Thymus (tissue), 11 donors: ENCODE data around the gene PLCG2. TPM values are rescaled to one million over a fixed set of nuclear protein-coding genes. Genes with fewer than 3 reads are reported as not detected.
"Not testable (repeated sequence)": the region's sequence is repeated elsewhere in the genome, so short reads cannot be mapped to it uniquely, and the experiment has no call there.

ENCODE experiments used
- DNase-seq, 9 donors: peaks; one replicate each; pipeline ENCODE4 v3.0.0-alpha.2; 2013; ENCODE audit warnings: low spot score in 9 of 9, low read depth in 6 of 9, missing footprints in 1 of 9
- H3K27ac ChIP-seq, 2 donors: one replicate each; pipeline ENCODE4 v1.5.1; 2013; ENCODE audit warnings: control low read depth in 1 of 2, low read depth in 1 of 2, low read length in 1 of 2, mild to moderate bottlenecking in 1 of 2, moderate library complexity in 1 of 2
- H3K27me3 ChIP-seq, 2 donors: one replicate each; pipeline ENCODE4 v1.5.1; 2013; ENCODE audit warnings: low read length in 1 of 2; ENCODE audit not compliant: control insufficient read depth in 2 of 2, insufficient read depth in 1 of 2
- H3K36me3 ChIP-seq, 2 donors: one replicate each; pipeline ENCODE4 v1.5.1; 2013; ENCODE audit warnings: low read length in 1 of 2, mild to moderate bottlenecking in 1 of 2, moderate library complexity in 1 of 2; ENCODE audit not compliant: control insufficient read depth in 2 of 2, insufficient read depth in 2 of 2
- H3K4me1 ChIP-seq, 2 donors: one replicate each; pipeline ENCODE4 v1.5.1; 2013; ENCODE audit warnings: low read length in 2 of 2; ENCODE audit not compliant: control insufficient read depth in 2 of 2, insufficient read depth in 2 of 2
- H3K4me3 ChIP-seq, 2 donors: one replicate each; pipeline ENCODE4 v1.5.1; 2013; ENCODE audit warnings: low read length in 2 of 2, control low read depth in 1 of 2, mild to moderate bottlenecking in 1 of 2
- H3K9me3 ChIP-seq, 2 donors: one replicate each; pipeline ENCODE4 v1.5.1; 2013; ENCODE audit warnings: low read length in 1 of 2, mild to moderate bottlenecking in 1 of 2; ENCODE audit not compliant: control insufficient read depth in 2 of 2, insufficient read depth in 1 of 2
- WGBS: extraction: QIAGEN DNeasy Blood & Tissue Kit; methylation state at CpG from one replicate; pipeline ENCODE4 v1.1.7; 2013; 5-methylcytosine and 5-hydroxymethylcytosine counted together
- polyA plus RNA-seq: library from polyadenylated mRNA; stranded (reverse); fragments of 200-250 nt; gene quantifications from one replicate; pipeline ENCODE4 v1.2.3, GENCODE V29; 2013
- total RNA-seq: library from RNA; stranded (reverse); fragments of 120-200 nt; gene quantifications from one replicate; pipeline ENCODE4 v1.2.4, GENCODE V29; 2013
- donor health status: healthy.

Gene PLCG2
- total and polyA plus RNA-seq, 2 donors, result 10.1 to 14.2 TPM

- DNase-seq, result no peak
- H3K27me3 ChIP-seq, result no peaks in the 10 kb centered on the region
- H3K4me3 ChIP-seq, result no peak overlapping the region
- H3K36me3 ChIP-seq, result no peaks in the 10 kb centered on the region
- H3K27ac ChIP-seq, result no peak overlapping the region
- WGBS, result 87% methylated on average over 9 of the region's 9 CpGs
- H3K9me3 ChIP-seq, result no peaks in the 10 kb centered on the region
- H3K4me1 ChIP-seq, result peaks cover 0 to 2% of the 10 kb centered on the region in 2 donors
Measured at GRCh38 chr16:81926036-81926435, 146.9 kb downstream of the PLCG2 start.

- Histone ChIP-seq H3K36me3 (no peaks in the 10 kb centered on the region), H3K4me1 (peaks cover 0 to 2% of the 10 kb centered on the region in 2 donors), H3K27me3 (no peaks in the 10 kb centered on the region), H3K27ac (no peak overlapping the region), H3K9me3 (no peaks in the 10 kb centered on the region), H3K4me3 (no peak overlapping the region)
- 96% methylated on average over 5 of the region's 5 CpGs for WGBS
- DNase-seq, result no peak
Measured at GRCh38 chr16:81927561-81928185, 148.6 kb downstream of the PLCG2 start.

GRCh38 chr16:81928271-81928918, 149.3 kb downstream of the PLCG2 start:
- H3K4me3 ChIP-seq, result no peak overlapping the region
- no peak for DNase-seq
- WGBS, result 96% methylated on average over 16 of the region's 16 CpGs
- H3K27me3 ChIP-seq, result no peaks in the 10 kb centered on the region
- H3K9me3 ChIP-seq, result no peaks in the 10 kb centered on the region
- no peak overlapping the region for H3K27ac ChIP-seq
- H3K4me1 ChIP-seq, result peaks cover 0 to 2% of the 10 kb centered on the region in 2 donors
- no peaks in the 10 kb centered on the region for H3K36me3 ChIP-seq

- no peak overlapping the region for H3K4me3 ChIP-seq
- H3K9me3 ChIP-seq, result no peaks in the 10 kb centered on the region
- peaks cover 0 to 2% of the 10 kb centered on the region in 2 donors for H3K4me1 ChIP-seq
- 88% methylated on average over 8 of the region's 8 CpGs for WGBS
- H3K27ac ChIP-seq, result no peak overlapping the region
- DNase-seq, result no peak
- H3K36me3 ChIP-seq, result no peaks in the 10 kb centered on the region
- no peaks in the 10 kb centered on the region for H3K27me3 ChIP-seq
Measured at GRCh38 chr16:81928975-81929374, 149.9 kb downstream of the PLCG2 start.

GRCh38 chr16:81929841-81930240, 150.8 kb downstream of the PLCG2 start:
- Histone ChIP-seq H3K36me3 (no peaks in the 10 kb centered on the region), H3K4me1 (peaks cover 0 to 2% of the 10 kb centered on the region in 2 donors), H3K27me3 (no peaks in the 10 kb centered on the region), H3K9me3 (no peaks in the 10 kb centered on the region), H3K4me3 (no peak overlapping the region), H3K27ac (no peak overlapping the region)
- no peak for DNase-seq

GRCh38 chr16:81931927-81932326, 152.8 kb downstream of the PLCG2 start:
- DNase-seq, result no peak
- H3K4me3 ChIP-seq, result no peak overlapping the region
- H3K36me3 ChIP-seq, result no peaks in the 10 kb centered on the region
- H3K27ac ChIP-seq, result no peak overlapping the region
- peaks cover 0 to 2% of the 10 kb centered on the region in 2 donors for H3K4me1 ChIP-seq
- H3K27me3 ChIP-seq, result no peaks in the 10 kb centered on the region
- no peaks in the 10 kb centered on the region for H3K9me3 ChIP-seq
- WGBS, result 92% methylated on average over 5 of the region's 5 CpGs

- no peaks in the 10 kb centered on the region for H3K36me3 ChIP-seq
- 94% methylated on average over 4 of the region's 4 CpGs for WGBS
- no peak overlapping the region for H3K4me3 ChIP-seq
- H3K9me3 ChIP-seq, result no peaks in the 10 kb centered on the region
- H3K4me1 ChIP-seq, result peaks cover 0 to 2% of the 10 kb centered on the region in 2 donors
- no peak overlapping the region for H3K27ac ChIP-seq
- no peaks in the 10 kb centered on the region for H3K27me3 ChIP-seq
- no peak for DNase-seq
Measured at GRCh38 chr16:81932668-81933067, 153.6 kb downstream of the PLCG2 start.

GRCh38 chr16:81933361-81933760, 154.3 kb downstream of the PLCG2 start:
- Histone ChIP-seq H3K27me3 (no peaks in the 10 kb centered on the region), H3K27ac (no peak overlapping the region), H3K4me3 (no peak overlapping the region), H3K9me3 (no peaks in the 10 kb centered on the region), H3K36me3 (no peaks in the 10 kb centered on the region), H3K4me1 (peaks cover 0 to 2% of the 10 kb centered on the region in 2 donors)
- no peak for DNase-seq
- 95% methylated on average over 3 of the region's 3 CpGs for WGBS

GRCh38 chr16:81934711-81935110, 155.6 kb downstream of the PLCG2 start:
- not testable (repeated sequence) for H3K27ac ChIP-seq, H3K36me3 ChIP-seq, H3K9me3 ChIP-seq, H3K27me3 ChIP-seq, H3K4me3 ChIP-seq, H3K4me1 ChIP-seq, DNase-seq
- WGBS, result 95% methylated on average over 6 of the region's 6 CpGs
